SK-N-SH (cell line): ENCODE measurements around the gene PXMP2.

Source experiments
- FOXJ3 ChIP-seq: sonication (generic); formaldehyde crosslinking; IDR thresholded peaks from 2 replicates; pipeline ENCODE4 v1.5.1; 2020; ENCODE audit warnings: mild to moderate bottlenecking, missing genetic modification reagents
- JUND ChIP-seq: IDR thresholded peaks from 2 replicates; pipeline ENCODE4 v1.4.0; 2012
- POLR2AphosphoS5 ChIP-seq: IDR thresholded peaks from 2 replicates; pipeline ENCODE4 v1.6.1; 2012; ENCODE audit warnings: low read depth, low read length
- TEAD4 ChIP-seq: IDR thresholded peaks from 2 replicates; pipeline ENCODE4 v1.4.0; 2012; ENCODE audit warnings: mild to moderate bottlenecking, borderline replicate concordance; ENCODE audit not compliant: insufficient read depth
- YY1 ChIP-seq: IDR thresholded peaks from 2 replicates; pipeline ENCODE4 v1.4.0; 2012; ENCODE audit warnings: low read depth, mild to moderate bottlenecking
- TF ChIP-seq, protein P1 (sequence below): IDR thresholded peaks from 2 replicates; pipeline ENCODE4 v1.4.0; 2012; ENCODE audit warnings: low read depth, borderline replicate concordance
- TF ChIP-seq, protein P2 (sequence below): fragments of 200-600 bp; sonication (generic); IDR thresholded peaks from 2 replicates; pipeline ENCODE4 v1.6.1; 2017; ENCODE audit warnings: antibody characterized with exemption, mild to moderate bottlenecking, moderate library complexity
- TF ChIP-seq, protein P3 (sequence below): fragments of 150-350 bp; IDR thresholded peaks from 2 replicates; pipeline ENCODE4 v1.6.1; 2017; ENCODE audit warnings: antibody characterized with exemption, low read length, low read depth, borderline replicate concordance
- TF ChIP-seq, protein P4 (sequence below): IDR thresholded peaks from 2 replicates; pipeline ENCODE4 v1.6.1; 2012; ENCODE audit warnings: mild to moderate bottlenecking, low read depth, low read length, moderate library complexity

DNA sequence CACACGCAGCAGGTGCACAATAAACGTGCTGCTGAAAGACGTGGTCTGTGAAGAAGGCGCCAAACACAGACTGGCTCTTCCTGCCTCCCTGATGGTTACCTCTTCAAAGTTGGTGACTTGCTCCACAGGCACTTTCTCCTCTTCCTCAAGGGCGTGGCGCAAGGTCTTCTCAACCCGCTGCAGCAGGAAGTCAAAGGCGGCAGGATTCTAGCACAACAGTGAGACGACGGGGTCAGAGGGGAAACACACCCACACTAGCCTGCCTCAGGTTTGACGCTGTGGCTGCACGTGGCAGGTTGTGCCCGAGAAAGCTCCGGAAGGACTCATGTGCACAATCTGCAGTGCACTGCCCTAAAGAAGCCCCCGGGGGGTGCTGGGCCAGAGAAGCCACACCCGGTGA, 15.3 kb upstream of the PXMP2 start:
- TF ChIP-seq, protein P1, sequence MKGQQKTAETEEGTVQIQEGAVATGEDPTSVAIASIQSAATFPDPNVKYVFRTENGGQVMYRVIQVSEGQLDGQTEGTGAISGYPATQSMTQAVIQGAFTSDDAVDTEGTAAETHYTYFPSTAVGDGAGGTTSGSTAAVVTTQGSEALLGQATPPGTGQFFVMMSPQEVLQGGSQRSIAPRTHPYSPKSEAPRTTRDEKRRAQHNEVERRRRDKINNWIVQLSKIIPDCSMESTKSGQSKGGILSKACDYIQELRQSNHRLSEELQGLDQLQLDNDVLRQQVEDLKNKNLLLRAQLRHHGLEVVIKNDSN, result no peak
- TF ChIP-seq, protein P2, sequence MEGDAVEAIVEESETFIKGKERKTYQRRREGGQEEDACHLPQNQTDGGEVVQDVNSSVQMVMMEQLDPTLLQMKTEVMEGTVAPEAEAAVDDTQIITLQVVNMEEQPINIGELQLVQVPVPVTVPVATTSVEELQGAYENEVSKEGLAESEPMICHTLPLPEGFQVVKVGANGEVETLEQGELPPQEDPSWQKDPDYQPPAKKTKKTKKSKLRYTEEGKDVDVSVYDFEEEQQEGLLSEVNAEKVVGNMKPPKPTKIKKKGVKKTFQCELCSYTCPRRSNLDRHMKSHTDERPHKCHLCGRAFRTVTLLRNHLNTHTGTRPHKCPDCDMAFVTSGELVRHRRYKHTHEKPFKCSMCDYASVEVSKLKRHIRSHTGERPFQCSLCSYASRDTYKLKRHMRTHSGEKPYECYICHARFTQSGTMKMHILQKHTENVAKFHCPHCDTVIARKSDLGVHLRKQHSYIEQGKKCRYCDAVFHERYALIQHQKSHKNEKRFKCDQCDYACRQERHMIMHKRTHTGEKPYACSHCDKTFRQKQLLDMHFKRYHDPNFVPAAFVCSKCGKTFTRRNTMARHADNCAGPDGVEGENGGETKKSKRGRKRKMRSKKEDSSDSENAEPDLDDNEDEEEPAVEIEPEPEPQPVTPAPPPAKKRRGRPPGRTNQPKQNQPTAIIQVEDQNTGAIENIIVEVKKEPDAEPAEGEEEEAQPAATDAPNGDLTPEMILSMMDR, result no peak
- no peak for TF ChIP-seq TEAD4
- no peak for TF ChIP-seq JUND
- TF ChIP-seq, protein P3, sequence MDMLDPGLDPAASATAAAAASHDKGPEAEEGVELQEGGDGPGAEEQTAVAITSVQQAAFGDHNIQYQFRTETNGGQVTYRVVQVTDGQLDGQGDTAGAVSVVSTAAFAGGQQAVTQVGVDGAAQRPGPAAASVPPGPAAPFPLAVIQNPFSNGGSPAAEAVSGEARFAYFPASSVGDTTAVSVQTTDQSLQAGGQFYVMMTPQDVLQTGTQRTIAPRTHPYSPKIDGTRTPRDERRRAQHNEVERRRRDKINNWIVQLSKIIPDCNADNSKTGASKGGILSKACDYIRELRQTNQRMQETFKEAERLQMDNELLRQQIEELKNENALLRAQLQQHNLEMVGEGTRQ, result no peak
- no peak for TF ChIP-seq POLR2AphosphoS5
- no peak for TF ChIP-seq FOXJ3
- TF ChIP-seq, protein P4, sequence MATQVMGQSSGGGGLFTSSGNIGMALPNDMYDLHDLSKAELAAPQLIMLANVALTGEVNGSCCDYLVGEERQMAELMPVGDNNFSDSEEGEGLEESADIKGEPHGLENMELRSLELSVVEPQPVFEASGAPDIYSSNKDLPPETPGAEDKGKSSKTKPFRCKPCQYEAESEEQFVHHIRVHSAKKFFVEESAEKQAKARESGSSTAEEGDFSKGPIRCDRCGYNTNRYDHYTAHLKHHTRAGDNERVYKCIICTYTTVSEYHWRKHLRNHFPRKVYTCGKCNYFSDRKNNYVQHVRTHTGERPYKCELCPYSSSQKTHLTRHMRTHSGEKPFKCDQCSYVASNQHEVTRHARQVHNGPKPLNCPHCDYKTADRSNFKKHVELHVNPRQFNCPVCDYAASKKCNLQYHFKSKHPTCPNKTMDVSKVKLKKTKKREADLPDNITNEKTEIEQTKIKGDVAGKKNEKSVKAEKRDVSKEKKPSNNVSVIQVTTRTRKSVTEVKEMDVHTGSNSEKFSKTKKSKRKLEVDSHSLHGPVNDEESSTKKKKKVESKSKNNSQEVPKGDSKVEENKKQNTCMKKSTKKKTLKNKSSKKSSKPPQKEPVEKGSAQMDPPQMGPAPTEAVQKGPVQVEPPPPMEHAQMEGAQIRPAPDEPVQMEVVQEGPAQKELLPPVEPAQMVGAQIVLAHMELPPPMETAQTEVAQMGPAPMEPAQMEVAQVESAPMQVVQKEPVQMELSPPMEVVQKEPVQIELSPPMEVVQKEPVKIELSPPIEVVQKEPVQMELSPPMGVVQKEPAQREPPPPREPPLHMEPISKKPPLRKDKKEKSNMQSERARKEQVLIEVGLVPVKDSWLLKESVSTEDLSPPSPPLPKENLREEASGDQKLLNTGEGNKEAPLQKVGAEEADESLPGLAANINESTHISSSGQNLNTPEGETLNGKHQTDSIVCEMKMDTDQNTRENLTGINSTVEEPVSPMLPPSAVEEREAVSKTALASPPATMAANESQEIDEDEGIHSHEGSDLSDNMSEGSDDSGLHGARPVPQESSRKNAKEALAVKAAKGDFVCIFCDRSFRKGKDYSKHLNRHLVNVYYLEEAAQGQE, result no peak
- no peak for TF ChIP-seq YY1
